OCI-LY1 (cell line): ENCODE data around the gene MYF6.

Experiments
- H2AFZ ChIP-seq: fragments of 200-600 bp; sonication (generic), shearing (Covaris generic); 2 replicates; pipeline ENCODE4 v1.6.0; 2014; ENCODE audit warnings: antibody characterized with exemption, mild to moderate bottlenecking, low read length
- H3F3A ChIP-seq: fragments of 200-600 bp; sonication (generic), shearing (Covaris generic); 2 replicates; pipeline ENCODE4 v1.6.0; 2014; ENCODE audit warnings: mild to moderate bottlenecking, antibody characterized with exemption, low read length, moderate library complexity; ENCODE audit not compliant: insufficient read depth
- H3K27ac ChIP-seq: fragments of 200-600 bp; sonication (generic); 2 replicates; pipeline ENCODE4 v1.5.1; 2014; ENCODE audit warnings: low read length, mixed run types, mild to moderate bottlenecking, low read depth; ENCODE audit not compliant: poor library complexity, severe bottlenecking
- H3K27me3 ChIP-seq: fragments of 200-600 bp; sonication (generic); 2 replicates; pipeline ENCODE4 v1.6.0; 2014; ENCODE audit warnings: antibody characterized with exemption, mild to moderate bottlenecking, low read length, moderate library complexity; ENCODE audit not compliant: insufficient read depth
- H3K36me3 ChIP-seq: fragments of 200-600 bp; sonication (generic); 2 replicates; pipeline ENCODE4 v1.6.1; 2014; ENCODE audit warnings: mild to moderate bottlenecking, antibody characterized with exemption, low read length, moderate library complexity, mixed read lengths; ENCODE audit not compliant: insufficient read depth
- H3K4me1 ChIP-seq: fragments of 200-600 bp; sonication (generic); 2 replicates; pipeline ENCODE4 v1.5.1; 2014; ENCODE audit warnings: mild to moderate bottlenecking, low read length, moderate library complexity; ENCODE audit not compliant: insufficient read depth, severe bottlenecking
- H3K4me2 ChIP-seq: fragments of 200-600 bp; sonication (generic), shearing (Covaris generic); 2 replicates; pipeline ENCODE4 v1.6.1; 2014; ENCODE audit warnings: low read length
- H3K4me3 ChIP-seq: fragments of 200-600 bp; sonication (generic); 2 replicates; pipeline ENCODE4 v1.5.1; 2014; ENCODE audit warnings: low read length, low read depth, mild to moderate bottlenecking, mixed read lengths; ENCODE audit not compliant: poor library complexity, severe bottlenecking
- H3K79me2 ChIP-seq: fragments of 200-600 bp; shearing (Covaris generic); 2 replicates; pipeline ENCODE4 v1.6.1; 2016; ENCODE audit warnings: mixed run types, low read length, mixed read lengths; ENCODE audit not compliant: insufficient read depth
- H3K9ac ChIP-seq: fragments of 200-600 bp; sonication (generic), shearing (Covaris generic); 2 replicates; pipeline ENCODE4 v1.6.1; 2014; ENCODE audit warnings: mild to moderate bottlenecking, low read length, mixed read lengths
- H3K9me2 ChIP-seq: fragments of 200-600 bp; sonication (generic), shearing (Covaris generic); 2 replicates; pipeline ENCODE4 v1.6.1; 2014; ENCODE audit warnings: low read depth, mild to moderate bottlenecking, low read length, mixed read lengths
- H3K9me3 ChIP-seq: fragments of 200-600 bp; shearing (Covaris generic); 2 replicates; pipeline ENCODE4 v1.6.1; 2014; ENCODE audit warnings: low read length, mixed read lengths
- H4K20me1 ChIP-seq: fragments of 200-600 bp; sonication (generic), shearing (Covaris generic); 2 replicates; pipeline ENCODE4 v1.6.0; 2016; ENCODE audit warnings: mild to moderate bottlenecking, low read length; ENCODE audit not compliant: insufficient read depth
- CTCF ChIP-seq: fragments of 200-600 bp; sonication (generic), shearing (Covaris generic); IDR thresholded peaks from 2 replicates; pipeline ENCODE4 v1.5.1; 2017; ENCODE audit warnings: mild to moderate bottlenecking, antibody characterized with exemption, low read length, moderate library complexity, mixed read lengths
- EZH2 ChIP-seq: fragments of 200-600 bp; sonication (generic), shearing (Covaris generic); IDR thresholded peaks from 2 replicates; pipeline ENCODE4 v1.8.0; 2017; ENCODE audit warnings: borderline replicate concordance, mixed run types, mild to moderate bottlenecking, antibody characterized with exemption, low read length, moderate library complexity, mixed read lengths

Gene MYF6

GRCh38 chr12:80676856-80677255, 30.6 kb upstream of the MYF6 start:
- H3K36me3 ChIP-seq = no peaks in the 10 kb centered on the region
- H3K9me2 ChIP-seq = no peaks in the 10 kb centered on the region
- TF ChIP-seq CTCF (no peak), EZH2 (no peak)
- H3K79me2 ChIP-seq = no peaks in the 10 kb centered on the region
- H3K4me3 ChIP-seq = no peak overlapping the region
- H3K9me3 ChIP-seq = no peaks in the 10 kb centered on the region
- H3K4me2 ChIP-seq = no peak overlapping the region
- no peaks in the 10 kb centered on the region for H3F3A ChIP-seq
- H3K27ac ChIP-seq = no peak overlapping the region
- no peaks in the 10 kb centered on the region for H3K27me3 ChIP-seq
- H3K4me1 ChIP-seq = no peaks in the 10 kb centered on the region
- H4K20me1 ChIP-seq = no peaks in the 10 kb centered on the region
- no peak overlapping the region for H2AFZ ChIP-seq
- H3K9ac ChIP-seq = no peak overlapping the region

GRCh38 chr12:80677994-80678393, 29.4 kb upstream of the MYF6 start:
- H3K36me3 ChIP-seq = no peaks in the 10 kb centered on the region
- no peak overlapping the region for H3K27ac ChIP-seq
- no peaks in the 10 kb centered on the region for H3K4me1 ChIP-seq
- H3K27me3 ChIP-seq = no peaks in the 10 kb centered on the region
- H3K4me3 ChIP-seq = no peak overlapping the region
- no peaks in the 10 kb centered on the region for H4K20me1 ChIP-seq
- H3K9me2 ChIP-seq = no peaks in the 10 kb centered on the region
- H3K4me2 ChIP-seq = no peak overlapping the region
- no peak overlapping the region for H3K9ac ChIP-seq
- no peaks in the 10 kb centered on the region for H3K9me3 ChIP-seq
- H2AFZ ChIP-seq = no peak overlapping the region
- TF ChIP-seq EZH2 = no peak
- H3F3A ChIP-seq = no peaks in the 10 kb centered on the region
- no peaks in the 10 kb centered on the region for H3K79me2 ChIP-seq

- Histone ChIP-seq H3K9me3 (no peaks in the 10 kb centered on the region), H2AFZ (no peak overlapping the region), H3K27me3 (no peaks in the 10 kb centered on the region), H4K20me1 (no peaks in the 10 kb centered on the region), H3K4me3 (no peak overlapping the region), H3F3A (no peaks in the 10 kb centered on the region), H3K27ac (no peak overlapping the region), H3K4me2 (no peak overlapping the region), H3K79me2 (no peaks in the 10 kb centered on the region), H3K36me3 (no peaks in the 10 kb centered on the region), H3K9me2 (no peaks in the 10 kb centered on the region), H3K4me1 (no peaks in the 10 kb centered on the region), H3K9ac (no peak overlapping the region)
- TF ChIP-seq EZH2 (no peak), CTCF (no peak)
Observed at GRCh38 chr12:80679346-80680131, 27.9 kb upstream of the MYF6 start.

- Histone ChIP-seq H3K4me3 (no peak overlapping the region), H3K27ac (no peak overlapping the region), H3F3A (no peaks in the 10 kb centered on the region), H3K9ac (no peak overlapping the region), H3K4me2 (no peak overlapping the region), H3K79me2 (no peaks in the 10 kb centered on the region), H2AFZ (no peak overlapping the region), H3K36me3 (no peaks in the 10 kb centered on the region), H4K20me1 (no peaks in the 10 kb centered on the region), H3K4me1 (no peaks in the 10 kb centered on the region), H3K9me2 (no peaks in the 10 kb centered on the region), H3K27me3 (no peaks in the 10 kb centered on the region), H3K9me3 (no peaks in the 10 kb centered on the region)
- TF ChIP-seq CTCF (no peak), EZH2 (no peak)
Observed at GRCh38 chr12:80681287-80681686, 26.1 kb upstream of the MYF6 start.
